GM12801 (cell line): ENCODE measurements around the gene HSPA1B.

Source experiments
- CTCF ChIP-seq: IDR thresholded peaks from one replicate; pipeline ENCODE4 v1.5.1; 2011; ENCODE audit warnings: control low read depth; ENCODE audit not compliant: insufficient read length; ENCODE audit errors: extremely low read depth

Gene HSPA1B

GRCh38 chr6:31864818-31865204 is 37.3 kb downstream of the HSPA1B start:
- TF ChIP-seq CTCF, result no peak

- TF ChIP-seq CTCF, result no peak
Observed at GRCh38 chr6:31865205-31866118, 37.9 kb downstream of the HSPA1B start.

- TF ChIP-seq CTCF, result no peak
Observed at GRCh38 chr6:31869343-31869742, 41.8 kb downstream of the HSPA1B start.

- TF ChIP-seq CTCF, result no peak
Observed at GRCh38 chr6:31870385-31870921, 42.9 kb downstream of the HSPA1B start.

GRCh38 chr6:31871046-31871659 is 43.6 kb downstream of the HSPA1B start:
- no peak for TF ChIP-seq CTCF

- no peak for TF ChIP-seq CTCF
Observed at GRCh38 chr6:31874084-31874670, 46.6 kb downstream of the HSPA1B start.
